LNCaP clone FGC (cell line): ENCODE results near the gene SPOCK3.
A peak's percentile ranks its signal among the peaks of the same experiment; 100 is the strongest.

Source experiments
- DNase-seq: peaks from one replicate; pipeline ENCODE4 v3.0.0-alpha.2; 2011; ENCODE audit warnings: low read depth
- H3K4me3 ChIP-seq: 2 replicates; pipeline ENCODE4 v1.5.1; 2011; ENCODE audit warnings: mild to moderate bottlenecking, low read depth, low read length, control low read depth
- TF ChIP-seq, protein P1 (sequence below): IDR thresholded peaks from 2 replicates; pipeline ENCODE4 v1.5.1; 2012; ENCODE audit warnings: mild to moderate bottlenecking; ENCODE audit not compliant: control insufficient read depth, insufficient read depth; ENCODE audit errors: extremely low read depth

SPOCK3 gene

DNA sequence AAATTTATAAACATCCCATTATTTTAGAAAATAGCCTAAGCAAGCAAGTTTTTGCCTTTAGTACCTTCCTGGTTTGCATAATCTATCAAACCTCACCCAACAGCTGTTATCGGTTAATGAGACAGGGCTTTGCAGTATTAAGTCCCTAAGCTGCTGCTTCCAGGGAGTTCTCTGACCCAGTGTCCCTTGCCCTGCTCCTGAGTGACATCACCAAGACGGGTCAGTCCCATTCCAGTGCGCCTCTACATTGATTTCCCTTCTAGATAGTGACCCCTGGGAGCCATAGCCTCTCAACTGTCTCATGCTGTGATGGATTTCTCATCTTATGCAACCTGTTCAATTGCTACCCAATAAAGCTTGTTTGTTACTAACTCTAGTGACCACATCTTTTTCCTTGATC, 410.4 kb downstream of the SPOCK3 start:
- no peak overlapping the region for H3K4me3 ChIP-seq
- TF ChIP-seq, protein P1, sequence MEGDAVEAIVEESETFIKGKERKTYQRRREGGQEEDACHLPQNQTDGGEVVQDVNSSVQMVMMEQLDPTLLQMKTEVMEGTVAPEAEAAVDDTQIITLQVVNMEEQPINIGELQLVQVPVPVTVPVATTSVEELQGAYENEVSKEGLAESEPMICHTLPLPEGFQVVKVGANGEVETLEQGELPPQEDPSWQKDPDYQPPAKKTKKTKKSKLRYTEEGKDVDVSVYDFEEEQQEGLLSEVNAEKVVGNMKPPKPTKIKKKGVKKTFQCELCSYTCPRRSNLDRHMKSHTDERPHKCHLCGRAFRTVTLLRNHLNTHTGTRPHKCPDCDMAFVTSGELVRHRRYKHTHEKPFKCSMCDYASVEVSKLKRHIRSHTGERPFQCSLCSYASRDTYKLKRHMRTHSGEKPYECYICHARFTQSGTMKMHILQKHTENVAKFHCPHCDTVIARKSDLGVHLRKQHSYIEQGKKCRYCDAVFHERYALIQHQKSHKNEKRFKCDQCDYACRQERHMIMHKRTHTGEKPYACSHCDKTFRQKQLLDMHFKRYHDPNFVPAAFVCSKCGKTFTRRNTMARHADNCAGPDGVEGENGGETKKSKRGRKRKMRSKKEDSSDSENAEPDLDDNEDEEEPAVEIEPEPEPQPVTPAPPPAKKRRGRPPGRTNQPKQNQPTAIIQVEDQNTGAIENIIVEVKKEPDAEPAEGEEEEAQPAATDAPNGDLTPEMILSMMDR = no peak
- no peak for DNase-seq

GRCh38 chr4:166823126-166823525, 411.2 kb downstream of the SPOCK3 start:
- H3K4me3 ChIP-seq = no peak overlapping the region
- no peak for DNase-seq
- TF ChIP-seq, protein P1 = no peak

GRCh38 chr4:166822386-166822785, 411.9 kb downstream of the SPOCK3 start:
- TF ChIP-seq, protein P1 = no peak

GRCh38 chr4:166816890-166817289, 417.4 kb downstream of the SPOCK3 start:
- peak; percentile 13 for DNase-seq
- H3K4me3 ChIP-seq = no peak overlapping the region
- TF ChIP-seq, protein P1 = no peak

More at GRCh38 chr4:166822386-166822785, 411.9 kb downstream of the SPOCK3 start:
- DNase-seq = no peak
- H3K4me3 ChIP-seq = no peak overlapping the region

GRCh38 chr4:166808380-166808779, 425.9 kb downstream of the SPOCK3 start:
- H3K4me3 ChIP-seq = no peak overlapping the region
- TF ChIP-seq, protein P1 = no peak
- DNase-seq = no peak

- TF ChIP-seq, protein P1 = no peak
- H3K4me3 ChIP-seq = no peak overlapping the region
- DNase-seq = no peak
Measured at GRCh38 chr4:166802346-166802745, 431.9 kb downstream of the SPOCK3 start.

GRCh38 chr4:166798126-166798525, 436.2 kb downstream of the SPOCK3 start:
- no peak overlapping the region for H3K4me3 ChIP-seq
- no peak for DNase-seq
- TF ChIP-seq, protein P1 = no peak
